CD4-positive, alpha-beta T cell treated with Interleukin-6 for 4 hours (primary cell): ENCODE results near the gene PGLYRP3.
A peak's percentile ranks its signal among the peaks of the same experiment; 100 is the strongest.
"Not testable (repeated sequence)": the region's sequence is repeated elsewhere in the genome, so short reads cannot be mapped to it uniquely, and the experiment has no call there.

ENCODE experiments used
- DNase-seq: peaks from one replicate; pipeline ENCODE4 v3.0.0-alpha.2; 2020; ENCODE audit warnings: mixed read lengths

Gene PGLYRP3

GRCh38 chr1:153348511-153349362 is 36.0 kb upstream of the PGLYRP3 start, which contains the start of gene PGLYRP4:
PGLYRP4 (minus strand) TSS chr1:153348841; CDS start chr1:153347932, 909 bp downstream.
- no peak for DNase-seq

DNA sequence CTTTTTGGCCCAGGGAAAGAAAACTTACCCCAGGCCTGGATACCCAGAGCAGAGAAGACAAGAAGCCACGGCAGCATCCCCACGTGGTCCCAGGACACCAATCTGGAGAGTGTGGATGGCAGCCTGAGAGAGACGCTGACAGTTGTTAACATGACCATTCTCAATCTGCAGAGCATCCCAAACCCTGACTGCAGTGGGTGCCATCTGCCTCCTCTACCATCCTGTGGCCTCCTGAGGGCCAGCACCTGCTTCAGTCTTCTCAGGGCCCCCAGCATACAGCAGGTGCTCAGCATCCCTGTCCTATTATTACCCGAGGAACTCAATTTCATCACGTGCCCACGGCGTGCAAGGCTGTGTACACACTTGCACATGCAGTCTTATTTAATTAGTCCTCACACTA is 35.1 kb upstream of the PGLYRP3 start:
- no peak for DNase-seq

DNA sequence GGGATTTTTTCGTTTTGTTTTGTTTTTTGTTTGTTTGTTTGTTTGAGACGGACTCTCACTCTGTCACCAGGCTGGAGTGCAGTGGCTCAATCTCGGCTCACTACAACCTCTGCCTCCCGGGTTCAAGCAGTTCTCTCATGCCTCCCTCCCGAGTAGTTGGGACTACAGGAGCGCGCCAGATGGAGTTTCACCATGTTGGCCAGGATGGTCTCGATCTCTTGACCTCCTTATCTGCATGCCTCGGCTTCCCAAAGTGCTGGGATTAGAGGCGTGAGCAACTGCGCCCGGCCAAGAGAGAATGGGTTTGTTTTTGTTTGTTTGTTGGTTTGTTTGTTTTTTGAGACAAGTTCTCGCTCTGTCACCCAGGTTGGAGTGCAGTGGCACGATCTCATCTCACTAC is 34.3 kb upstream of the PGLYRP3 start:
- not testable (repeated sequence) for DNase-seq

GRCh38 chr1:153346077-153346723 is 33.4 kb upstream of the PGLYRP3 start:
- DNase-seq = no peak

GRCh38 chr1:153345187-153346076 is 32.7 kb upstream of the PGLYRP3 start:
- DNase-seq = no peak

- no peak for DNase-seq
Observed at GRCh38 chr1:153344718-153345025, 31.9 kb upstream of the PGLYRP3 start.

DNA sequence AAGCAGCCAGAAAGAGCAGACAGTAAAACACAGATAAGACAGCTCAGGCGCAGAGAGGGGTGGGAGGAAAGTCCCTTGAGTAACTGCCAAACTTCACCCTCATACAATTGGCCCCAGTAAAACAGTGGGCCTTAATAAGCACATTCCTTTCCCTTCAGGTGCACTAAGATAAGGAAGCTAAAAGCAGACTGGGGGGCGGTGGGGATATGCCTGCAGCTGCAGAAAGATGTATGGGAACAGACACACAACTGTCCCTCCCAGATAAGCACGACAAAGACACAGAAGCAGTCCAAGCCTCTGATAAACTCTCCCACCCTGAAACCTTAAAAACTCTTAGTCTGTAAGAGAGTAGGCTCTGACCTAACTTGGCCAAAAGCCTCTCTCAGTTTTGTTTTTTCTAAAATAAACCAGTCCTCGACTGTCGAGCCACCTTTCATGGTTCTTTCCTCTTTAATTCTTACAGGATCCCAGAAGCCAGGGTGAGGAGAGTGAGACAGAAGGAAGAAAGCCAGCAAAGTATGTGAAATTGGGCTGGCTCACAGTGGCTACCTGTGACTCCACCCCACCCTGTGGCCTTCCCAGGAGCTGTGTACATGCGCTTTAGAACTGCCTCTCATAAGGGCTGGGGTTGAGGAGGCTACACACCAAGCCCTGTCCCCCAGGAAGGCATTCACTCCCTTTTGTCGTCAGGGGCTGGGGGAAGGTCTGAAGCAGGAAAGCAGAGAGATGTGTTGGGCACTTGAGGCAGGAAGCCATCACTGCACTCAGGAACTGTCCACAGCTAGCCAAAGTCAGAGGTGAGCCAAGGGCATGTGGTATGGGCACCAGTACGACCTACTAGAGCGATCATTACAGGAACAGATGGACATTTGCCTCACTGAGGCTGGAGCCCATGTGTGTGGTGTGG is 31.3 kb upstream of the PGLYRP3 start:
- DNase-seq = no peak

- no peak for DNase-seq
Observed at GRCh38 chr1:153343040-153343681, 30.4 kb upstream of the PGLYRP3 start.

DNA sequence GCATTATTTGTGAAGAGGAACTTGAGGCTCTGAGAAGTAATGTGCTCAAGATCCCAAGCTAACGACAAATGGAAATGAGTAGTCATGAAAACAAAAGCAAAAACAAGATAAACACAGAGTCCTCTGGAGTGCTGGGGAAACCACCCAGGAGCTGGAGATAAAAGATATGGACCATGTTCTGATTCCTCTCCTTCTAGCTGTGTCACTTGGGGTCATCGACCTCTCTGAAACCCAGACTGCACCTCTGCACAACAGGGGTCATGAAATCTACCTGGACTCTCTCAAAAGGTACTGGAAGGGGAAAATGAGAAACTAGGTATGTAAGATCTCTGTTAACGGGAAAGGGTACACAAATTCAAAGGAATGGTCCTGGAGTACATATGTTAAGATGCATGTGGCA is 29.4 kb upstream of the PGLYRP3 start:
- no peak for DNase-seq

- no peak for DNase-seq
Observed at GRCh38 chr1:153341431-153341934, 28.7 kb upstream of the PGLYRP3 start.

DNA sequence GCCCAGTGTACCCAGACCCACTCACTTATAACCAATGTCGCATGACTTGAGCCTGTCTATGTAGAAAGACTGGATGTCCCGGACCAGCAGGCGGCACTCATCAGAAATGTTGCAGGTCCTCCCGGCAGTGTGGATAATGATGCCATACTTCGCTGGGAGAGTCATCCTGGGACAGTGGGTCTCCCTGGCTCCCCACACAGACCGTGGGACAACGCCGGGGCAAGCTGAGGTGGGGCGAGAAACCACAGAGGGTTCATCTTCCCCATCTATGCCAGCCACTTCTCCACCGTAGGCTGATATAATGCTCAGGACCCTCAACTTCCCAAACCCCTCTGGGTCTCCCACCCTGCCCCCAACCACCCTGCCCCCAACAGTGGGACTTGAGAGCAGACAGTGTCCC is 27.6 kb upstream of the PGLYRP3 start:
- no peak for DNase-seq

DNA sequence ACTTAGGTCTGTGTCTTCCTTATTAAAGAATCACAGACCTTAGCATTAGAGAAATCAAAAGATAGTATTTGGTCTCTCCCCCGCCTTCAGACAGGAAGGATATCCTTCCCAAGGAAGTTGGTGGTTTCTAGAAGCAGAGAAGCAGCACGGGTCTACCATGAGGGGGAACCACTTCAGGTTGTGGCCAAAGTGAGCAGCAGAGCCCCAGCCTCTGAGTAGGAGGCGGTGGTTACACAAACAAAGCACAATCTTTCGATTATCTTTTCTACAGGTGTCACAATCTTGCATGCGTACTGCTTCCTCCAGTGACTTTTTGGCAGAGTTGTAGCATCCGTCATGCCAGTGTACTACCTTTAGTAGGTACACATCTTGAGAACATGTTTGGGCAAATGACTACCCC is 27.1 kb upstream of the PGLYRP3 start:
- peak; percentile 13 for DNase-seq

DNA sequence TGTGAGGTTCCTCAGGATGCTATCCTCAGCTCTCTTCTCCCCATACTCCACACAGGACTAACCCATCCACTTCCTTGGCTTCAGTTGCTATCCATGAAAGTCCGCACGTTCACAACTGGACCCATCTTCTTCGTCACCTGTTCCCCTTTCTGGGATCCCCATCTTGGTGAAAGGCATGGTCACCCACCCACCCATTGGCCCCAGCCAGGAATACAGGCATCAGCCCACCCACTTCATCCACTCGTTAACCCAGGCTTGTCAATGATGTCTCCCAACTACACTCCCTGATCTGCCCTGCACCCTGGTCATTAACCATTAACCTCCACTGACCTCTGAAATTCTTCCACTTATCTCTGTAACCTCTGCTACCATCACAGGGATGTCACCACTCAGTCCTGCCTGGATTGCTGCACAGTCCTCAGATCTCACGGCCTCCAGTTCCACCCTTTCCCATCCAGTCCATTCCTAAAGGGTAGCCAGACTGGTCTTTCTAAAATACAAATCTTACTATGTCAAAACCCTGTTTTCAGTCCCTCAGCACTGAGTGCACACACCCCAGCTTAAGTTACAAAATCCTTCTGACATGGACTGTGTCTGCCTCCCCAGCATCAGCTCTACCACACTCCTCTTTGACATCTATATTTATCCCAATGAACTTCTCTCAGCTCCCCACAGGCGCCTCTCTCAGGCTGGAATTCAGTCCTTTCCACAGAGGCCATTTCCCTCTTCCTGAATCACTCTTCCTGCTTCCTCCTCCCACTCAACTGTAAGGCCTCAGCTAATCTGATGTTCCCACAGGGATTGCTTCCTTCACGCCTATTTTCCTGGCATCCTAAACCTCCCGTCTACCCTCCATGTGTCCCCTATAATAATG is 25.5 kb upstream of the PGLYRP3 start:
- DNase-seq = no peak

DNA sequence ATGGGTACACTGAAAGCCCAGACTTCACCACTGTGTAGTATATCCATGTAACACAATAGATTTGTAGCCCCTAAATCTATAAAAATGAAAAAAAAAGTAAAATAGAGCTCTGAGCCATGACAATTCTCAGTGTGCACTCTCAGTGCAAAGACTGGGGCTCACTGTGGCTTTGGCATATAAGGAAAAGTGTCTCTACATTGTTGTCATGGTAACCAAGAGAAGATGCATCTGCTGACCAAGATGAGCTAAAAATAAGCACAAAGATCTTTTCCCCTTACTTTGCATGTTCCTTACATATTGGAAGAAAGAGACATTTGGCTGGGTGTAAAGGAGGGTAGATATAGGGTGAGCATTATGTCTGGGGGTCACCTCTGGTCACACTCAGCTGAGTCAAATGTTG is 23.9 kb upstream of the PGLYRP3 start:
- DNase-seq = no peak

- no peak for DNase-seq
Observed at GRCh38 chr1:153333902-153334301, 21.1 kb upstream of the PGLYRP3 start.

DNA sequence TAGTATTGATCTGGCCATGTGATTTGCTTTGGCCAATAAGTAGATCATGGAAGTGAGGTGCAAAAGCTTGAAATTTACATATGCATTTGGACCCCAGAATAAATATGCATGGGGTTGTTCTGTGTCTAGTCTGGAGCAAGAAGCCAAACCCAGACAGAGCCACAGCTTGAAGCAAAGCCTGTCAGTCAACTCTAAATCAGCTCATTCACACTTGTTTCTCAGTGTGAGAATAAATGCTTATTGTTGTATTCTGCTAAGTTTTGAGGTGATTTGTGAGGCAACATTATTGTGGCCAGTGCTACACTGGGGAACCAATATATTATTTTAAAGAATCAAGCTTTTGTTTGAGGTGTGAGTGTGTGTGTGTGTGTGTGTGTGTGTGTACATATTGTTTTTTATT is 12.2 kb upstream of the PGLYRP3 start:
- DNase-seq = no peak

GRCh38 chr1:153322568-153322967 is 9.8 kb upstream of the PGLYRP3 start:
- no peak for DNase-seq

GRCh38 chr1:153318145-153318544 is 5.4 kb upstream of the PGLYRP3 start:
- not testable (repeated sequence) for DNase-seq

- not testable (repeated sequence) for DNase-seq
Observed at GRCh38 chr1:153316013-153316412, 3.3 kb upstream of the PGLYRP3 start.

DNA sequence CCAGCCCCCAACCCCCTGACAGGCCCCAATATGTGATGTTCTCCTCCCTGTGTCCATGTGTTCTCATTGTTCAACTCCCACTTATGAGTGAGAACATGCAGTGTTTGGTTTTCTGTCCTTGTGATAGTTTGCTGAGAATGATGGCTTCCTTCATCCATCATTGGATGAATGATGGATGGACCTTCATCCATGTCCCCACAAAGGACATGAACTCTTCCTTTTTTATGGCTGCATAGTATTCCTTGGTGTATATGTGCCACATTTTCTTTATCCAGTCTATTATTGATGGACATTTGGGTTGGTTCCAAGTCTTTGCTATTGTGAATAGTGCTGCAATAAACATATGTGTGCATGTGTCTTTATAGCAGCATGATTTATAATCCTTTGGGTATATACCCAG is 1.6 kb upstream of the PGLYRP3 start:
- DNase-seq = not testable (repeated sequence)

DNA sequence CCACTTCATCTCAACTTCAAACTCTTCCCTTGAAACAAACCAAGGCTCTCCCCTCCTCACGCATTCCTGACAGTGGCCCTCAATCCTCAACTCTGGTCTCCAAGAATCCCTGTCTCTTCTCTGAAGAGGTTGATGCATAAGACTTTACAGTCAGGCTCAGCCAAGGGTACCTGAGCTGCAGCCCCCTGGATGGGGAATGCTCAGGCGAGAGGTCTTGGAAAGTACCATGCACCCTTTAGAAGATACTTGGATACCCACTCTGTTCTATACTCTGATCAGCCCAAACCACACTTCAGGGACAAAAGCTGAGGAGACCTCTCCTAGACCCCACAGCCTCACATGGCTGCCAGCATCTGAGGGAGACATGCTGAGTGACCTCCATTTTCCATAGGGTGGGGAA is 536 bp upstream of the PGLYRP3 start:
- no peak for DNase-seq
